ENCODE data around the gene DYNC1I1. TPM values are rescaled to one million over a fixed set of nuclear protein-coding genes. Genes with fewer than 3 reads are reported as not detected.

Gene DYNC1I1
- total RNA-seq = 10 to 100 TPM in 1 of 3 donors, 1 to 10 TPM in 1, under 1 TPM in 1; 0.41 to 42.6 (median 1.5) TPM
- long read RNA-seq, donor 1, transcript DYNC1I1-205 (17 exons, 2,947 nt) = major isoform, 48 of 82 reads
- long read RNA-seq, donor 1, transcript DYNC1I1-202 (16 exons, 2,843 nt) = minor isoform, 16 of 82 reads
- long read RNA-seq, donor 1, partial matches to known transcripts = 6 of 82 reads
- long read RNA-seq, donor 1, other reads (novel, unspliced or antisense) = 11 of 82 reads
- long read RNA-seq, donor 2, partial matches to known transcripts = 0 of 2 reads
- long read RNA-seq, donor 2, other reads (novel, unspliced or antisense) = 0 of 2 reads

DNA sequence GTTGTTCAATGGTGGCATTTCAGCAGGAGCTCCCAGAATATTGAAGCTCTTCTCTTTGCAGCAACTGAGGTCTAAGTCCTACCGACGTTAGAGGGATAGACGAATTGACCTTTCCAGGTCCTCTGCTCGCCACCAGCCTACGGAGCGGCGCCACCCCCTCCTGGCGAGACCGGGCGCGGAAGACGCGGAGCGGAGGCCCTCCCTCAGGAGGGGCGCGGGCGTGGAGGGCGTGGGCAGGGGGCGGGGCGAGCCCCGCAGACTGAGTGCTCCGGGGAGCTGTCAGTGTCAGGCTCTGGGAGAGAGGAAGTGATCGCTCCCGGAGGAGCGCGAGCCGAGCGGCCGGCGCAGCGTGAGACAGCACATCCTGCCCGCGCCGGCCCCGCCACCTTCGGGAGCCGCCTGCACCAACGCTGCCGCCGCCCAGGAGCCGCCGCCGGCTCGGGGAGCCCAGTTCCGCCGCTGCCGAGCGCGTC lies at the start of gene DYNC1I1:
Gene DYNC1I1, plus strand, starts transcription at position 257 of the 473 bp plus-strand sequence. CDS start 32,176 bp downstream, outside the sequence.
- ATAC-seq = peak; percentile 90
- H3K36me3 ChIP-seq (ENCODE audit: low read depth) = no peaks in the 10 kb centered on the region
- intact Hi-C loops (cut with DNase I, micrococcal nuclease) = no loop called here
- H3K4me3 ChIP-seq = no peak within 1 kb of the TSS
- TF ChIP-seq, protein P1, sequence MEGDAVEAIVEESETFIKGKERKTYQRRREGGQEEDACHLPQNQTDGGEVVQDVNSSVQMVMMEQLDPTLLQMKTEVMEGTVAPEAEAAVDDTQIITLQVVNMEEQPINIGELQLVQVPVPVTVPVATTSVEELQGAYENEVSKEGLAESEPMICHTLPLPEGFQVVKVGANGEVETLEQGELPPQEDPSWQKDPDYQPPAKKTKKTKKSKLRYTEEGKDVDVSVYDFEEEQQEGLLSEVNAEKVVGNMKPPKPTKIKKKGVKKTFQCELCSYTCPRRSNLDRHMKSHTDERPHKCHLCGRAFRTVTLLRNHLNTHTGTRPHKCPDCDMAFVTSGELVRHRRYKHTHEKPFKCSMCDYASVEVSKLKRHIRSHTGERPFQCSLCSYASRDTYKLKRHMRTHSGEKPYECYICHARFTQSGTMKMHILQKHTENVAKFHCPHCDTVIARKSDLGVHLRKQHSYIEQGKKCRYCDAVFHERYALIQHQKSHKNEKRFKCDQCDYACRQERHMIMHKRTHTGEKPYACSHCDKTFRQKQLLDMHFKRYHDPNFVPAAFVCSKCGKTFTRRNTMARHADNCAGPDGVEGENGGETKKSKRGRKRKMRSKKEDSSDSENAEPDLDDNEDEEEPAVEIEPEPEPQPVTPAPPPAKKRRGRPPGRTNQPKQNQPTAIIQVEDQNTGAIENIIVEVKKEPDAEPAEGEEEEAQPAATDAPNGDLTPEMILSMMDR (IDR thresholded peaks at IDR 0.05) = no peak
- H3K4me1 ChIP-seq (ENCODE audit: low read depth) = no peaks in the 10 kb centered on the region
- DNase-seq = peak; percentile 47 to 74 (median 60)
- no peaks in the 10 kb centered on the region for H3K9me3 ChIP-seq

DNA sequence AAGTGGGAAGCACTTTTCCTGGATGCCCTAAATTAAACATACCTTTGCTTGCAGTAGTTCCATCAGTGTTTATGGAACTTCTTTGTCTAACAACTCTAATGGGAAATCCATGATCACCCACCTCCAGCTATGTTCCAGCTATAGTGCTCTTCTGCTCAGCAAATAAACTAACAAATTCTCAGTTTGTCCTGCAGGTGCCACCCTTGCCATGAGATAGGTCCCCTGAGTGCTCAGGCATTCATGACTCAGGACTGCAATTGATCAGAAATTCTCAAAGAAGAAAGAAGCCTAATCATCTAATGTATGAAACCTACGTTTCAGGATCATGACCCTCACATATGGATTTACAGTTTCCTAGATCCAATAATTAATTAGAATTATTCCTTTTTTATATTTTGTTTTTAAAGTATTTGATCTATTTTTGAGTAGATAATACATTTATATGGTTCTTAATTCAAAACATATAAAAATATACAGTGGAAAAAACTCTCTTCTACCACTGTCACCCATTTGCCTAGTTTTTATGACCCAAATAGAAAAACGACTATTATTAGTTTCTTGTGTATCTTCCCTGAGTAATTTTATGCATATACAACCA lies 48.7 kb upstream of the DYNC1I1 start:
- Histone ChIP-seq H3K4me1 (ENCODE audit: low read depth) (no peaks in the 10 kb centered on the region), H3K36me3 (ENCODE audit: low read depth) (no peaks in the 10 kb centered on the region), H3K4me3 (no peak overlapping the region), H3K9me3 (no peaks in the 10 kb centered on the region)
- TF ChIP-seq, protein P1 (IDR thresholded peaks at IDR 0.05) = no peak
- ATAC-seq (no peak), DNase-seq (peak in 1 of 3 donors; percentile 7)
- intact Hi-C loops (cut with DNase I, micrococcal nuclease) = loop anchor here in 1 of 2 donors (5.0 kb wide), 1 partner anchor 149 kb away; no protein-coding TSS in a partner anchor

DNA sequence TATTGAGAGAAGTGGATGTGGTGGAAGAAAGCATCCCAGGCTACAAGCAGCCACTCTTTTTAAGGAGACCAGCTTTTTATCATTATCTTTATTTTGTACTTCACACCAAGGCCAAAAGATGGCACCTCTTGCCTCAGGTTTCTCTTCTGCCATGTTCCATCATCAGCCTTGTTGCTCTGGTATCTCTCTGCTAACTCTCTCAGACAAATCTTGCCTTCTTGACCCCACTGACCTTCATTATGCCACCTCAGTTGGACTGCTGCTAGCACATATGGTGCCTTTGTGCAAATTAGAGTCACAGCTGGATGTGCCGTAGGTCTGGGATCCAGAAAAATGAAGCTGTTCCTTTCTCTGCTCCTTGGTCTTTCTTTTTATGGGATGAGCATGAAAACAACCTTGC lies 47.1 kb upstream of the DYNC1I1 start:
- TF ChIP-seq, protein P1 (IDR thresholded peaks at IDR 0.05) = no peak
- intact Hi-C loops (cut with DNase I, micrococcal nuclease) = no loop called here
- ATAC-seq = no peak
- Histone ChIP-seq H3K4me1 (ENCODE audit: low read depth) (no peaks in the 10 kb centered on the region), H3K36me3 (ENCODE audit: low read depth) (no peaks in the 10 kb centered on the region), H3K9me3 (no peaks in the 10 kb centered on the region), H3K4me3 (no peak overlapping the region)
- DNase-seq = no peak

DNA sequence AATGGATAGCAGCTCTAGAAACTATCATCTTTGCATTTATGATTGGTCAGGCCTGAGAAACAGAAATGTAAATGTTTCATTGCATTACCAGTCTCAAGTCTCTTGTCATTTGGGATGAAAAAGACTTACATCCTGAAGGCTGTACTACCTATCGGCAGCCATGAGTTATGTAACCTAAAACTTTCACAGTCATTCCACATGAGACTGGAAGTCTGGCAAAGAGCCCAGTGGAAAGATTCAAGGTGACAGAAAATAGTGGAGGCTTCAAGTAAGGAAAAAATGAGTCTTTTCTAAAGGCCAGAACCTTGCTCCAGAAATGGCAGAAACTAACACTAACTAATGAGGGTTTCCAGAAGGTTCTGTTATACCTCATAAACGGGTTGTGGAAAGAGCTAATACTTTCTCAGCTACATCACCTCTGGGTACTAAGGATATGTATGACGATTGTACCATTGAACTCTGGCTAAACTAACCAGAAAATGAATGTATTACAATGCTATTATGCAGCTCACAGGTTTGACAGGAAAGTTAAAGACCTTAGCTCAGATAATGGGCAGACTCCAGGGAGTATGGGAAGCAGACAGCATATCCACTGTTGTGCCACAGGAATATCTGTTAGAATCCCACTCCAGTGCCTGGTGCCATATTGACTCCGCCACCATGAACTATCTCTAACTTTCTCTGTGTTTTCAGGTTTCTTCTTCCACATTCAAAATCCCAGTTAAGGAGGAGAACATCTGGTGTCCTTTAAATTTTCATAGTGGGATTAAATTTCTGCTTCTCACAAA lies 41.7 kb upstream of the DYNC1I1 start:
- no peaks in the 10 kb centered on the region for H3K9me3 ChIP-seq
- H3K36me3 ChIP-seq (ENCODE audit: low read depth) = no peaks in the 10 kb centered on the region
- no peak overlapping the region for H3K4me3 ChIP-seq
- ATAC-seq = no peak
- no peaks in the 10 kb centered on the region for H3K4me1 ChIP-seq (ENCODE audit: low read depth)
- TF ChIP-seq, protein P1 (IDR thresholded peaks at IDR 0.05) = no peak
- intact Hi-C loops (cut with DNase I, micrococcal nuclease) = no loop called here
- no peak for DNase-seq

DNA sequence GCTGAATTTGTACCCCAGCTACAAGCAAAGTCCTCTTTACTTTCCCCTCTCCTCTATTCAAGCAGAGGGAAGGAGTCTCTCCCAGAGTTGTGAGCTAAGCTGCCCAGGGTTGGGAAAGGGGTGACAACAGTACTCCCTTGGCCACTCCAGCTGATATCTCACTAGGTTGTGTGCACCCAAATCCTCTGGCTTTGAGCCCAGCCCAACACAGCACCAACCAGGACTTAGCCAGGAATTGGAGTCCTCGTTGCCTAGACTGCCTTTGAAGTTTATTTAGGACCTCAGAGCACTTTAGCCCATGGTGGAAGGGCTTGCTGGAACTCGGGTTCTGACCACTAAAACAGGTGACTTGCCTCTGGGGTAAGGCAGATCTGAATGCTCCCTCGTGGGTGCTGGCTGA lies 35.7 kb upstream of the DYNC1I1 start:
- H3K4me3 ChIP-seq = no peak overlapping the region
- TF ChIP-seq, protein P1 (IDR thresholded peaks at IDR 0.05) = no peak
- DNase-seq (no peak), ATAC-seq (no peak)
- no peaks in the 10 kb centered on the region for H3K36me3 ChIP-seq (ENCODE audit: low read depth)
- H3K9me3 ChIP-seq = no peaks in the 10 kb centered on the region
- H3K4me1 ChIP-seq (ENCODE audit: low read depth) = no peaks in the 10 kb centered on the region
- intact Hi-C loops (cut with DNase I, micrococcal nuclease) = no loop called here

All from mucosa of descending colon (tissue), 3 donors.